HG03442 (cell line): ENCODE measurements around the gene DPYD.

Experiments
- ATAC-seq: cut with Tn5 transposase; IDR thresholded peaks from one replicate; pipeline ENCODE4 v1.9.1; 2021; ENCODE audit warnings: mild to moderate bottlenecking, moderate library complexity; ENCODE audit not compliant: unreplicated experiment

DPYD gene

DNA sequence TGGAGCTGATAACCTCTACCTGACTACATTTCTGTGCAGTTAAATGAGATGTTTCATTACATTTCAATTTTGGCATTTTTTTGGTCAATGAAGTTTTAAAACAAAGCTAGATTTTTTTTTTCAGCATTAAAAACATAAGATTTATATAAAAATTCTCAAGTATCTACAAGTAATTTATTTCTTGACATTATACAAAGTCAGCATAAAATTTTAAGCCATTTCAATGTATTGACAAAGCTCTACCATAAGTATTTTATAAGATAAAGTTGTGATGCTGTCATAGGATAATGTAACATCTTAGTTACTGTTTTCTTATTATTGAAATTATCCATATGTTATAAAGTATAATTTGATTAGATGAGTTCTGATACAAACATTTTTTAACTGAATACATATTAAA lies 847.7 kb downstream of the DPYD start:
- ATAC-seq = no peak

DNA sequence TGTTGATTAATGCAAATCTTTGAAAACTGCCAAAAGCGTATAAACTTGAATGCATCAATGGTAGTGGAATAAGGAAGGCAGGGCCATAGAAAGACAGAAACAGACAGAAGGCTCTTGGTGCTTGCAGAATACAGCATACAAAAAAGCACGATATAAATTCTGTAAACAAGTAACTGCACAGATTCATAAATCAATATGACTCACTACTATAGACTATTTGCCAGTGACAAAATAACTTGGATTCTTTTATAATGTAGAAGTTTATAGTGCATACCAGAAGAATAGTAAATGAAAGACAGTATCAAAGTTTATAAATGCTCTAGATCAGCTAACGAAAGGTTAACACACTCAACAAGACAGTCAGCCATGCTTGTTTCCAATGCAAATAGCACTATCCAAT lies 849.7 kb downstream of the DPYD start:
- ATAC-seq = no peak

DNA sequence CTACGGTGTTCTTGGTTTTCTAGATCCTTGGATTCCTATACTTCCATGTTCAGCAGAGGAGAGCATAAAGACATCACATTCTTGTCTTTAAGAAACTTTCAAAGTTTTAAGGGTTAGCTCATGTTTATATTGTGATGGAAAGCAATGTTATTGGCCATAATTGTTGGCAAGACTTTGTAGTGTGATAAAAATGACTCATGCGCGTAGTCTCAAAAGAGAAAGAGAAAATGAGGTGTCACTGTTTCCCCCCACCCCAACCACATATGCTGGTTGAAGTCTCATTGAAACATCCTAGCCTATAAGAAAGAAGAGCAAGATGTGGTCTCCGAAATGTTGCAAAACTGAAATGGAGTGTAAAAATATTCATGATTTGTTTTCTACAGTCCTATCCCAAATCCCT lies 850.5 kb downstream of the DPYD start:
- ATAC-seq = no peak

DNA sequence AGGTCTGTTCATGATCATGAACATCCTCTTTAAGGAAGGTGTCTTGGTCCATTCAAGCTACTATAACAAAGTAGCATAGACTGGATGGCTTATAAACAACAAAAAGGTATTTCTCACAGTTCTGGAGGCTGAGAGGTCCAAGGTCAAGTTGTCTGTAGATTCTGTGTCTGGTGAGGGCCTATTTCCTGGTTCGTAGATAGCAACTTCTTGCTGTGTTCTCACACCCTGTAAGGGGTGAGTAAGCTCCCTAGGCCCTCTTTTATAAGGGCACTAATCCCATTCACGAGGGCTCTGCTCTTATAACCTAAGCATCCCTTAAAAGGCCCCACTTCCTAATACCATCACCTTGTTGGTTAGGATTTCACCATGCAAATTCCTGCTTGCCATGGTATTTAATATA lies 851.5 kb downstream of the DPYD start:
- no peak for ATAC-seq

DNA sequence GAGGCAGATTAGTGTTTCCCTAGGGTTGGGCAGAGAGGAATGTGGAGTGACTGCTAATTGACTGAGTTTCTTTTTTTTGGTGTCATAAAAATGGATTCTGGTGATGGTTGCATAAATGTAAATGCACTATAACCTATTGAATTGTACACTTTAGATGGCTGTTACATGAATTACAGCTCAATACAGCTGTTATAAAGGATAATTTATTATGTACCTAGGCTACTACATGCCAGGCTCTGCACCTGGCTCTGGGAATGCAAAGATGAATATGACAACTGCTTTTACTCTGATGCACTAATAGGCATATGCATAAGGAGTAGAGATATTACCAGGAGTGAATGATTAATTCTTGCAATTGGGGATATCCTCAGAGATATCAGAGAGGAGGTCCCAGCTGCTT lies 854.0 kb downstream of the DPYD start:
- no peak for ATAC-seq

DNA sequence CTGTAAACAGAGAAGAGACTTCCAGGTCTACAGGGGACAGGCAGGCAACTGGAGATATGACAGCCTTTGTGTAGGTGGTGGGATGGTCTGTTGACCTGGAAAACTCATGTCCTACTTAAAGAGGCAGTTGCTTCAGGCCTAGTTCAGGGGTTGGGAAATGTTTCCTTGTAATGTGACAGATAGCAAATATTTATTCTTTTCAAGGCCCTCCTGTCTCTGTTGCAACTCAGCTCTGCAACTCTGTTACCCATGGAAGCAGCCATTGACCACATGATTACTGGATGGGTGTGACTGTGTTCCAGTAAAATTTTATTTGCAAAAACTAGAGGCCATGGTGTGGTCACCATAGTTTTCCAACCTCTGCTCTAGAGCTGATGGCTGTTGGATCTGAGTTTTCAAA lies 857.3 kb downstream of the DPYD start:
- ATAC-seq = no peak

DNA sequence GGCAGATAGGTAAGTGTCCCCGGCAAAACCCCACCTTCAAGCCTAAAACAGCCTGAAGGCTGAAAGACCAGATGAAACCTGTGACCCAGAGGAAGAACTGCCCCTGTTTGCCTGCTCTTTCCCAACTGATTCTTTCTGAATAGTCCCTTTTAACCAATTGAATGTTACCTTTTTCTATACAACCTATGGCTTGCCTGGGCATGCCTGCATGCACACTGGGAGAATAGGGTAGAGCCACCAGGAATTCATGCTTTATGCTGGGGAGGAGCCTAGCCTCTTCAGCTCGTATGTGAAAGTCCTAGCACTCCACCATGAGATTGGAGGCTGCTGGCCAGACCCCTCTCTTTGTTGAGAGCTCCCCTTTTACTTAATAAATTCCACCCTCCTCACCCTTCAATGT lies 859.2 kb downstream of the DPYD start:
- no peak for ATAC-seq

DNA sequence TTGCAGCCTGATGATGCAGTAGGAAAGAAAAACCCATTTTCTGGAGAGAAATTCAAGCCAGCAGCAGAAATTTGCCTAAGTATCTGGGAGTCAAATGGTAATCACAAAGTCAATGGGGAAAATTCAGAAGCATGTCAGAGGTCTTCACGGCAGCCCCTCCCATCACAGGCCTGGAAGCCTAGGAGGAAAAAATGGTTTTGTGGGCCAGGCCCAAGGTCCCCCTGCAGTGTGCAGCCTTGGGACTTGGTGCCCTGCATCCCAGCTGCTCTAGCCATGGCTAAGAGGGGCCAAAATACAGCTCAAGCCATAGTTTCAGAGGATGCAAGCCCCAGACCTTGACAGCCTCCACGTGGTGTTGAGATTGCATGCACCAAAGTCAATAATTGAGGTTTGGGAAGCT lies 864.4 kb downstream of the DPYD start:
- no peak for ATAC-seq

DNA sequence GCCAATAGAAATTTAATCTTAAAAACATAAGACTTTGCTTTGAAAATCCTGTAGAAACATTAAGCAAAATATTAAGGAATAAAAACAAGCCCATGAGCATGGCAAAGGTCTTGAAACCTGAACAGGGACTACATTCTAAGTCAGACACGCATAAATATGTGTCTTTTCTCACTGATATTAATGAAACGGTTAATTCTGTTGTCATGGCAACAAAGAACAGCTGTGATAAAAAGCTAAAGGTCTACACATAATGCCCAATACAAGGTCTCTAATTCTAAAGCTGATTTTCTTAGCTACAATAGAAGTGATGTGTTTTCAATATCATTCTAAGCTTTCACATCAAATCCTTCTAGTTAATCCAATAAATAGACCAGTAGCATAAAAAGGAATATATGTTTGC lies 867.6 kb downstream of the DPYD start:
- ATAC-seq = no peak

DNA sequence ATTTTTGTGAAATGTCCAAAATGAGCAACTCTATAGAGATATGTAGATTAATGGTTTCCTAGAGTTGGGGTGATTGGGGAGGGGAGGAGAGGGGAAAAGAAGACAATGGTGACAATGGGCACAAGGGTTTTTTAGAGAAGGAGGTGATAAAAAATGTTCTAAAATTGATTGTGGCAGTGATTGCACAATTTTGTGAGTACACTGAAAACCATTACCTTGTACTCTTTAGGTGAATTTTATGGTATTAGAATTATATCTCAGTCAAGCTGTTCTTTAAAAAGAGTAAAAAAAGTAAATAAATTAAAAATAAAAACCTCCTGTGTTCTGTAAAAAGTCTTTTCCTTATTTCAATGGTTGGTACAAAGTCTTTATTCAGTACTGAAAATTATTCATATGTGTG lies 869.0 kb downstream of the DPYD start:
- ATAC-seq = no peak

DNA sequence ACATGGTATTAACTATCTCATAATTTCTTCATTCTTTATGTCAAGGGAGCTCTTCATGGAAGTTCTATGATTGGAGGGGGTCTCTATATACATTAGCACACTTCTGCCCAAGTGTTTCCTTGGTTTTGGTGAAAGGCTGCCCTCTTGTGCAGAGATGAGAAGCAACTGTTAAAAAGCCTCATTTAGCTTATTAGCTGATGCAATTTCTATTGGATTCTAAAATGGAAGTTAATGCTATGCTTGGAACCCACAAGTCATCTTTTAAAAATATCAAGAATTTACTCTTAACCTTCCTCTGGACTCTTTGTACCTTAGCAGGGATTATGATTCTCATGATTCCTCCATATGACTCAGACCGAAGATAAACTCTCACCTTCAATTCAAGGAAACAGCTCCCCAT lies 870.3 kb downstream of the DPYD start:
- no peak for ATAC-seq

DNA sequence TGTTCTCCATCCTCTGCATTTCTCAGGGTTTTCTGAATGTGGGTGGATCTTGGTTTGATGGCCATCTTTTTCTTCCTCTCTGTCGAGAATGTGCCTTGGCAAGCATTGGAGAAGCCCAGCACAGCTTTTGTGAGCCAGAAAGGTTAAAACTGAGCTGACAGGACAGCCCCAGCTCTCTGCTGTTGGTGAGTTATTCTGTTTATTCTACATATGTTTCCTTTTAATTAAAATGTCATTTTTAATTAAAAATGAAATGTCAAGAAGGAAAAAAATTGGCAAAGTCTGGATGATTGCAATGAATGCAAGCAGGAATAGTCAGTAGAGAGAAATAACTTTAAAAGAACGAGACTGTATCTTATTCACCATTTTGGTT lies 873.4 kb downstream of the DPYD start:
- ATAC-seq = no peak

DNA sequence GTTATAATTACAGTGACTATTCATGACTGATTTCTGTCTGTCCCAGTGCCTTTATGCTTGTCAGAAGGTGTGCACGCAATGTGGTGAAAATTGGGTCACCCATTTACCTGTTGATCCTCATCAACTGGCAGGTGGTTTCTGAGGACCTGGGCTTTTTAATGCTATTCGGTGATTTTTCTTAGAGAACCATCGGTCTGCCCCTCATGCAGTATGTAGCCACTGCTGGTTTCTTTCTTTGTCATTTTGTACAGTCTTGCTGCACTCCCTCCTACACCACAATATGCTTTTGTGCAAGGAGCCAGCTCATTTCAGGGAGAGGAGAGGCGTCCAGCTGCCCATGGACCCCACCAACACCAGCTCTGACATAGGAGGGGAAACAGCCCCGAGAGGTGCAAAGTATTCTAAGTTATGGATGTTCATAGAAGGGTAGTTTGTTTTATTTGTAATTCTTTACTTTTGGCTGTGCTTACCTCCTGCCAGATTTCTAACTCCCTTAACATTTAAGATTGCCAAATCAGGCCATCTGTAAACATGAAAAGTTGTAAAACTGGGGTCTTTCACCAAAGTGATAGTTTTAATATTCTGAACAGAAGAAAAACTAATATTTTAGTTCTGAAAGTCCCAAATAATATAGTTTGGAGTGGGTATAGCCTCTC lies 873.9 kb downstream of the DPYD start:
- ATAC-seq = no peak

DNA sequence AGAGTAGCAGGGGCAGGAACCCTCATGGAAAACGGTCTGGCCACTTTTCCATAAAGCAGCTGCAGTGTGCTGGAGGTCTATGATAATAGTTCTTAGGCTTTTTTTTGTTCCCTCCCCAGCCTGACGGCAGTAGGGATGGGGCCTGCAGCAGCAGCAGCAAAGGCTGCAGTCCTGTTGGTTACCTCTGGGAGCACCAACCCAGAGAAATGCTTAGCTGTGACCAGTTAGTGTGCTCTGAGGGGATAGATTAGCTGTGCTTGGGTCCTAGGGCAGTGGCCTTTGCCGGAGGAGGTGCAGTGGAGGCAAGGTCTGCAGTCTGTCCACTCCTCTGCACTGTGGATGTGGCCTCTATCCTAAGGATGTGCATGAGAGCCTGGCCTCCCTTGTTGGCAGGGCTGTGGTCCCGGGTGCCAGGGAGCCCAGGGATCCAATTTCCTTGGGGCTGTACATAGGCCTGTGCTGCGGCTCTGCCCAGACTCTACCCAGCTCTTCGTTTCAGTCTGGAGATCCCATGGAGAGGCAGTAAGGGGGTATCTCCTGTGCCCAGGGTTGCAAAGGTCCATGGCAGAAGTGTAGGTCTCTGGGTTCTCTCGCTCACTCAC lies 876.6 kb downstream of the DPYD start:
- ATAC-seq = no peak

DNA sequence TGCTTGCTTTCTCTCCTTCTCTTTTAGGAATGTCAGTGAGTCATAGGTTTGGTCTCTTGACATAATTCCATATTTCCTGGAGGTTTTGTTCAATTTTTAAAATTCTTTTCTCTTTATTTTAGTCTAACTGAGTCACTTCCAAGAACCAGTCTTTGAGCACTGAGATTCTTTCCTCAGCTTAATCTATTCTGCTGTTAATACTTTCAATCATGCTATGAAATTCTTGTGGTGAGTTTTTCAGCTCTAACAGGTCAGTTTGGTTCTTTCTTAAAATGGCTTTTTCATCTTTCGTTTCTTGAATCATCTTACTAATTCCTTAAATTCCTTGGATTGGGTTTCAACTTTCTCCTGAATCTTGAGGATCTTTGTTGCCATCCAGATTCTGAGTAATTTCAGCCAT lies 878.3 kb downstream of the DPYD start:
- ATAC-seq = no peak

DNA sequence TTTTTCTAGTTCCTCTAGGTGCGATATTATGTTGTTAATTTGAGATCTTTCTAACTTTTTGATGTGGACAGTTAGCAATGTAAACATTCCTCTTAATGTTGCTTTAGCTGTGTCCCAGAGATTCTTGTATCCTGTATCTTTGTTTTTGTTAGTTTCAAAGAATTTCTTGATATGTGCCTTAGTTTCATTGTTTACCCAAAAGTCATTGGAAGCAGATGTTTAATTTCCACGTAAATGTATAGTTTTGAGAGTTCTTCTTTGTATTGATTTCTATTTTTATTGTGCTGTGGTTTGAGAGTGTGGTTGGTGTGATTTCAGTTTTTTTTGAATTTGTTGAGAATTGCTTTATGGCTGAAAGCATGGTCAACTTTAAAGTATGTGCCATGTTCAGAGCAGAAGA lies 879.8 kb downstream of the DPYD start:
- ATAC-seq = no peak

DNA sequence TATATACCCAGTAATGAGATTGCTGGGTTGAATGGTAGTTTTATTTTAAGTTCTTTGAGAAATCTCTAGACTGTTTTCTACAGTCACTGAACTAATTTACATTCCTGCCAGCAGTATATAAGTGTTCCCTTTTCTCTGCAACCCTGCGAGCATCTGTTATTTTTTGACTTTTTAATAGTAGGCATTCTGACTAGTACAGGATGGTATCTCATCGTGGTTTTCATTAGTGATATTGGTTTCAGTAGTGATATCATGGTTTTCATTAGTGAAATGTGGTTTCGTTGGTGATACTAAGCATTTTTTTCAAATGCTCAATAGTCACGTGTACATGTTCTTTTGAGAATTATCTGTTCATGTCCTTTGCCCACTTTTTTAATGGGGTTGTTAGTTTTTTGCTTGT lies 882.4 kb downstream of the DPYD start:
- no peak for ATAC-seq

DNA sequence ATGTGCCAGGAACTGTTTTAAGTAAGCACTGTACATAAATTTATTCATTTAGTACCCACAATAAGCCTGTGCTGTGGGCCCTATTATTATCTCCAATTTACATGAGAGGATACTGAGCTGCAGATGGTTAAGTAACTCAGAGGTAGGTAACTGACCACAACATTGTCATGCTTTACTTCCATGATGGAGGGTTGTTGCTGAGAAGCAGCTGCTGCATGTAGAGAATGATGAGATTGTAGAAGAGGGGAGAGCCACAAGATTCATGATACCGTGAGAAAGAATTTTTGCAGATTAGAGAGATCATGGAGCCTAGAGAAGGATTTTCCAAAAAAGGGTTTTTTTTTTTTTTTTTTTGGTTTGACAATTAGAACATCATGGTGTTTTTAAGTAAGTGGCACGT lies 886.2 kb downstream of the DPYD start:
- no peak for ATAC-seq

DNA sequence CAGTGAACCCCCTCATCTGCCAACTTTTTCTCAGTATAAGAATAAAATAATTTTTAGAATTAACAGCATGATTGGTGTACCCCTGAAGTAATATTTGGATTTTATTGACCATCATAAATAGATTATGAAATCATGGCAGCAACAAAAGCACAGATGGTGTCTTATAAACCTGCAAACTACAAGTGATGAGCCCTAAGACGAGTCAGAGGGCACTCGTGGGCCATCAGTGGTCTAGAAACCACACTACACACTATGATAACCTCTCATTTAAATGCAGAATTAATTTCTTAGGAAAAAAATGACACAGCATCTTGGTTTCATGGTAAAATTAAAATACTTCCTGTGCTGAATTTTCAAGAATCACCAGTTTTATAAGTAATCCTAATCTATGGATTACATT lies 886.9 kb downstream of the DPYD start:
- no peak for ATAC-seq
